Choroid plexus epithelial cell (primary cell): Measurements from ENCODE around the gene COG8.

Source experiments
- DNase-seq: peaks from one replicate; pipeline ENCODE4 v3.0.0-alpha.2; 2010; ENCODE audit warnings: low read depth
- H3K4me3 ChIP-seq: 2 replicates; pipeline ENCODE4 v1.5.1; 2011; ENCODE audit warnings: low read depth, mild to moderate bottlenecking, control low read depth, low read length, moderate library complexity
- TF ChIP-seq, protein P1 (sequence below): conservative IDR thresholded peaks from 2 replicates; pipeline ENCODE4 v1.5.1; 2011; ENCODE audit warnings: low read depth, mild to moderate bottlenecking, control low read depth, inconsistent platforms, low read length, moderate library complexity

COG8 gene, protein sequence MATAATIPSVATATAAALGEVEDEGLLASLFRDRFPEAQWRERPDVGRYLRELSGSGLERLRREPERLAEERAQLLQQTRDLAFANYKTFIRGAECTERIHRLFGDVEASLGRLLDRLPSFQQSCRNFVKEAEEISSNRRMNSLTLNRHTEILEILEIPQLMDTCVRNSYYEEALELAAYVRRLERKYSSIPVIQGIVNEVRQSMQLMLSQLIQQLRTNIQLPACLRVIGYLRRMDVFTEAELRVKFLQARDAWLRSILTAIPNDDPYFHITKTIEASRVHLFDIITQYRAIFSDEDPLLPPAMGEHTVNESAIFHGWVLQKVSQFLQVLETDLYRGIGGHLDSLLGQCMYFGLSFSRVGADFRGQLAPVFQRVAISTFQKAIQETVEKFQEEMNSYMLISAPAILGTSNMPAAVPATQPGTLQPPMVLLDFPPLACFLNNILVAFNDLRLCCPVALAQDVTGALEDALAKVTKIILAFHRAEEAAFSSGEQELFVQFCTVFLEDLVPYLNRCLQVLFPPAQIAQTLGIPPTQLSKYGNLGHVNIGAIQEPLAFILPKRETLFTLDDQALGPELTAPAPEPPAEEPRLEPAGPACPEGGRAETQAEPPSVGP

DNA sequence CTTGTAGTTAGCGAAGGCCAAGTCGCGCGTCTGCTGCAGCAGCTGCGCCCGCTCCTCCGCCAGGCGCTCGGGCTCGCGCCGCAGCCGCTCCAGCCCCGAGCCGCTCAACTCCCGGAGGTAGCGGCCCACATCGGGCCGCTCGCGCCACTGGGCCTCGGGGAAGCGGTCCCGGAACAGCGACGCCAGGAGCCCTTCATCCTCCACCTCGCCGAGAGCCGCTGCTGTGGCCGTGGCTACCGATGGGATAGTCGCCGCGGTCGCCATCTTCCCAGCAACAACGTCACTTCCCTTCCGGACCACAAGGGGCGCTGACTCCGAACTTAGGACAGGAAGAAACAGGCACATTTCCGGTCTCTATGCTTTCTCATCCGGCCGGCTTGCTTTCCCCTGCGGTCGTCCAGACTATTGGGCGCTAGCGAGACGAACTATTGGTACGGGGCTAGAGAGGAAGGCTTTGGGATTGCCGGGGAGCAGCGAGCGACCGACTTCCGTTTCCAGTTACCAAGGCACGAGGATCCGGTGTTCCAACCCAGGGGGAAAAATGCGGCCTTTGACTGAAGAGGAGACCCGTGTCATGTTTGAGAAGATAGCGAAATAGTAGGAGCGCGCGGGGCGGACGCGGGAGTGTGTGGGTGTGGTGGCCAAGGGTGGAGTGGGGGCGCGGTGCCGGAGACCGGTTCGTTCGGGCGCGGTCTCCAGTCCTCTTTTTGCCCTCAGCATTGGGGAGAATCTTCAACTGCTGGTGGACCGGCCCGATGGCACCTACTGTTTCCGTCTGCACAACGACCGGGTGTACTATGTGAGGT lies at the start of gene COG8, which contains the start of gene NIP7:
Gene COG8, minus strand, starts transcription at position 276 of the 806 bp plus-strand sequence. Its CDS starts 12 bp downstream, at position 264.
Gene NIP7, plus strand, starts transcription at position 484 of the 806 bp plus-strand sequence. Its CDS starts 58 bp downstream, at position 542.
- peak within 1 kb of the TSS; percentile 95 for H3K4me3 ChIP-seq
- TF ChIP-seq, protein P1, sequence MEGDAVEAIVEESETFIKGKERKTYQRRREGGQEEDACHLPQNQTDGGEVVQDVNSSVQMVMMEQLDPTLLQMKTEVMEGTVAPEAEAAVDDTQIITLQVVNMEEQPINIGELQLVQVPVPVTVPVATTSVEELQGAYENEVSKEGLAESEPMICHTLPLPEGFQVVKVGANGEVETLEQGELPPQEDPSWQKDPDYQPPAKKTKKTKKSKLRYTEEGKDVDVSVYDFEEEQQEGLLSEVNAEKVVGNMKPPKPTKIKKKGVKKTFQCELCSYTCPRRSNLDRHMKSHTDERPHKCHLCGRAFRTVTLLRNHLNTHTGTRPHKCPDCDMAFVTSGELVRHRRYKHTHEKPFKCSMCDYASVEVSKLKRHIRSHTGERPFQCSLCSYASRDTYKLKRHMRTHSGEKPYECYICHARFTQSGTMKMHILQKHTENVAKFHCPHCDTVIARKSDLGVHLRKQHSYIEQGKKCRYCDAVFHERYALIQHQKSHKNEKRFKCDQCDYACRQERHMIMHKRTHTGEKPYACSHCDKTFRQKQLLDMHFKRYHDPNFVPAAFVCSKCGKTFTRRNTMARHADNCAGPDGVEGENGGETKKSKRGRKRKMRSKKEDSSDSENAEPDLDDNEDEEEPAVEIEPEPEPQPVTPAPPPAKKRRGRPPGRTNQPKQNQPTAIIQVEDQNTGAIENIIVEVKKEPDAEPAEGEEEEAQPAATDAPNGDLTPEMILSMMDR: peak; percentile 81
- DNase-seq: peak; percentile 99

DNA sequence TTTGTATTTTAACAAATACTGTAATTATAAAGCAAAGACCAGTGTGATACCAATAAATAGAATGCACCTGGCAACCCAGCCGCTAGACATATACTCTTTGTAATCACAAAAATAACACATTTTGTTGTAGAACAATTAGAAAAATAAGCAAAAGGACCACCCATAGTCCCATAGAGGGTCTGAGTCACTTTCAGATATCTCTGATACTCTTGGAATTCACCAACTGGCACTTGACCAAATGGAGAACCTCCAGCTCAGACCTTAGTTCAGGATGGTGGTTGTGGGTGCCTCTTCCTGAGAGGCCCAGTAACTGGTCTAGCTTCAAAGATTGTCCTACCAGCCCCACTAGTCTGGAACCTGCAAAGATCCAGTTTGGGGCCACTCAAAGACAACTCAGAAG lies 47.2 kb upstream of the COG8 start:
- peak; percentile 67 for DNase-seq
- TF ChIP-seq, protein P1: no peak
- H3K4me3 ChIP-seq: no peak overlapping the region

DNA sequence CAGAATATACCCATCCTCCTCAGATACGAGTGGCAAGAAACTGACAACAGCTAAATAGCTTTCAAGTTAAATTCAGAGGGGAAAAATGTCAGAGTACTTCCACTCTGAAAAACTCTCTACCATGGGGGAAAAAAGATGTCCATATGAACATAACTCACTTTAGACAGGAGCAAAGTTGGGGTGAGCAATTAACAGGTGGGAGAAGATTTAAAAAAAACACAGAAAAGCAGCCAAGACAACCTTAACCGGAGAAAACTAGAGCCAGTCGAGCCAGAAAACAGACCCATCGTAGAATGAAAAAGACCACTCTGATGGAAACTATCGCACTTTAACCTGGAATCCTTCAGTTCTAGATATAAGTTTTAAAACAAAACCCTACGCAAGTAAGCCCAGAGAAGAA lies 45.6 kb upstream of the COG8 start:
- H3K4me3 ChIP-seq: peak overlapping the region; percentile 74
- DNase-seq: no peak
- TF ChIP-seq, protein P1: no peak

DNA sequence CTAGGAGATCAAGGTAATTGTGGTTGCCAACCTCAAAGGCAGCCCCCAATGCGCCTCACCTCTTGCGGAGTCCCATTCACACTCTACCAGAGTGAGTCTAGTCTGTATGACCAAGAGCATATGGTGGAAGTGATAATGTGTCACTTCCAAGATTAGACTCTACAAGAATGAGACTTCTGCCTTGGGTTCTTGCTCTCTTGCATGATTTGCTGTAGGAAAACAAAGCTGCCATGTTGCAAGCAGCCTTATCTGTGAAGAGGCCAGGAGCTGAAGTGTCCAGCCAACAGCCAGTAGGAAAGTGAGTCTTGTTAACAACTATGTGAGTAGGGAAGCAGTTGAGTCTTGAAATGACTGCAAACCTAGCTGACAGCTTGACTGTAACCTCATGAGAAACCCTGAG lies 43.1 kb upstream of the COG8 start:
- no peak overlapping the region for H3K4me3 ChIP-seq
- DNase-seq: no peak
- TF ChIP-seq, protein P1: no peak

DNA sequence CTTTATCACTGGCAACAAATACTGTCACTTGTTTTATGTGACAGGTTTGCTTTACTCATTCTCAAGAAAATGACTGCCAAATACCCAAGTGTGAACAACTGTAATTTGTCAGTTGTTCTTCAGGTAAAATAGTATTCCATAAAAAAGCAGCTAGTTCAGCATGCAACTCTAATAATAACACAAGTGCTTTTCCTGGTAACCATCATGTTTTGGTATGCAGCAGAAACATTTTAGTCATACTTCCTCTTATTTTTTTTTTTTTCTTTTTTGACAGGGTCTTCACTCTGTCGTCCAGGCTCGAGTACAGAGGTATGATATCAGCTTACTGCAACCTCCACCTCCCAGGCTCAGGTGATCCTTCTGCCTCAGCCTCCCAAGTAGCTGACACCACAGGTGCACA lies 41.9 kb upstream of the COG8 start:
- TF ChIP-seq, protein P1: no peak
- no peak for DNase-seq
- H3K4me3 ChIP-seq: no peak overlapping the region

DNA sequence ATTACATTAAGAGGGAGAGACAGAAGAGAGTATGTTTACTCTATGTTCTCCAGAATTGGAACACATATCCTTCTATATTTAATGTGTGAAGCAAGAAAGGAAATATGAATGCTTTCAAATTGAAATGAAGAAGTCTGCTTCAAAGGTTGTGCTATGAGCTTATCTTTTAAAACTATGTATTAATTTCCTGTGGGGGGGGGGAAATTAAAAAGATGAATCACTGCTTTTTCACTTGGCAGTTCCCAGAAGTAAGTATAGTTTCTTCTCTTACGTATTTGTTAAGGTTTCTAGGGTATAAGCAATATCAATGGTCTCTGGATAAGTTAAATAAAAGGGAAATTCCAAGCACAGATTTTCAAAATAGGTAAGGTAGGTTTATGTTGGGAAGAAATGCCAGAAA lies 39.4 kb upstream of the COG8 start:
- DNase-seq: peak; percentile 37
- TF ChIP-seq, protein P1: no peak
- H3K4me3 ChIP-seq: no peak overlapping the region
